SK-N-SH (cell line): ENCODE results near the gene ANKRD13B. TPM values are rescaled to one million over a fixed set of nuclear protein-coding genes. Genes with fewer than 3 reads are reported as not detected.

Experiments
- CTCF ChIA-PET: fragments of 300-600, 350-600 bp; formaldehyde crosslinking; extraction: SDS; loops from one replicate; lab custom pipeline; 2021; lab: Yijun Ruan, JAX
- POLR2A ChIA-PET: fragments of 350-600 bp; sonication (Branson Sonifier 250); formaldehyde crosslinking; extraction: SDS; loops from one replicate; lab custom pipeline; 2020; ENCODE audit warnings: antibody characterized with exemption, inconsistent platforms; lab: Yijun Ruan, JAX
- DNase-seq: peaks from one replicate; pipeline ENCODE4 v3.0.0; 2012
- H2AFZ ChIP-seq: fragments of 200-600 bp; sonication (generic); 2 replicates; pipeline ENCODE4 v1.8.1; 2016; ENCODE audit warnings: antibody characterized with exemption, mild to moderate bottlenecking, low read depth
- H3F3A ChIP-seq: fragments of 200-600 bp; sonication (generic); replicated peaks from 2 replicates; pipeline ENCODE3; 2016; ENCODE audit warnings: antibody characterized with exemption, mild to moderate bottlenecking; ENCODE audit not compliant: insufficient read depth
- H3K27ac ChIP-seq, 2 experiments: fragments of 200-500 bp in 1 of 2; fragments of 200-600 bp in 1 of 2; sonication (Bioruptor generic) in 1 of 2; sonication (generic), shearing (Covaris generic) in 1 of 2; 2 replicates each; pipeline versions ENCODE4 v1.5.1 to v1.6.1; 2014 to 2016; ENCODE audit warnings: low read depth in 2 of 2, inconsistent platforms in 1 of 2, low read length in 1 of 2, mild to moderate bottlenecking in 1 of 2, mixed read lengths in 1 of 2
- H3K27me3 ChIP-seq: fragments of 200-600 bp; sonication (generic), shearing (Covaris generic); 2 replicates; pipeline ENCODE4 v1.6.1; 2016; ENCODE audit warnings: mixed run types; ENCODE audit not compliant: insufficient read depth
- H3K36me3 ChIP-seq, 2 experiments: fragments of 200-500 bp in 1 of 2; fragments of 200-600 bp in 1 of 2; sonication (Bioruptor generic) in 1 of 2; sonication (generic) in 1 of 2; replicated peaks in 1 of 2; 2 replicates each; pipeline versions ENCODE3 to v1.5.1; 2014 to 2016; ENCODE audit warnings: low read length in 1 of 2, mild to moderate bottlenecking in 1 of 2; ENCODE audit not compliant: insufficient read depth in 2 of 2, control insufficient read depth in 1 of 2
- H3K4me1 ChIP-seq, 2 experiments: fragments of 200-500 bp in 1 of 2; fragments of 200-600 bp in 1 of 2; sonication (Bioruptor generic) in 1 of 2; sonication (generic), shearing (Covaris generic) in 1 of 2; 2 replicates each; pipeline versions ENCODE4 v1.5.1 to v1.6.1; 2014 to 2016; ENCODE audit warnings: low read depth in 1 of 2, low read length in 1 of 2, mixed run types in 1 of 2; ENCODE audit not compliant: insufficient read depth in 2 of 2, control insufficient read depth in 1 of 2
- H3K4me2 ChIP-seq: fragments of 200-600 bp; sonication (generic), shearing (Covaris generic); 2 replicates; pipeline ENCODE4 v1.6.1; 2017; ENCODE audit warnings: mixed run types
- H3K4me3 ChIP-seq, 2 experiments: fragments of 200-500 bp in 1 of 2; fragments of 200-600 bp in 1 of 2; sonication (Bioruptor generic) in 1 of 2; sonication (generic), shearing (Covaris generic) in 1 of 2; 2 replicates each; pipeline versions ENCODE4 v1.5.1 to v1.8.1; 2014 to 2016; ENCODE audit warnings: low read depth in 2 of 2, inconsistent platforms in 1 of 2, low read length in 1 of 2, mild to moderate bottlenecking in 1 of 2, mixed read lengths in 1 of 2, moderate library complexity in 1 of 2
- H3K79me2 ChIP-seq: fragments of 200-600 bp; sonication (generic); 2 replicates; pipeline ENCODE4 v1.8.1; 2017; ENCODE audit warnings: mild to moderate bottlenecking; ENCODE audit not compliant: insufficient read depth
- H3K9ac ChIP-seq: fragments of 200-600 bp; sonication (generic); 2 replicates; pipeline ENCODE4 v1.6.1; 2017; ENCODE audit warnings: mixed run types
- H3K9me2 ChIP-seq: fragments of 200-600 bp; sonication (generic); 2 replicates; pipeline ENCODE4 v1.6.1; 2017; ENCODE audit warnings: mixed run types
- H3K9me3 ChIP-seq: fragments of 200-600 bp; sonication (generic); 2 replicates; pipeline ENCODE4 v1.6.1; 2017; ENCODE audit warnings: mixed run types, mild to moderate bottlenecking, moderate library complexity
- H4K20me1 ChIP-seq: fragments of 200-600 bp; sonication (generic); 2 replicates; pipeline ENCODE4 v1.6.1; 2017; ENCODE audit warnings: mild to moderate bottlenecking, mixed run types; ENCODE audit not compliant: insufficient read depth
- FOSL2 ChIP-seq: IDR thresholded peaks from 2 replicates; pipeline ENCODE4 v1.4.0; 2012; ENCODE audit warnings: low read depth, mild to moderate bottlenecking, moderate library complexity, borderline replicate concordance
- FOXJ3 ChIP-seq: sonication (generic); formaldehyde crosslinking; IDR thresholded peaks from 2 replicates; pipeline ENCODE4 v1.5.1; 2020; ENCODE audit warnings: mild to moderate bottlenecking, missing genetic modification reagents
- FOXM1 ChIP-seq: IDR thresholded peaks from 2 replicates; pipeline ENCODE4 v1.4.0; 2012; ENCODE audit warnings: low read depth, mild to moderate bottlenecking
- GABPA ChIP-seq: IDR thresholded peaks from 2 replicates; pipeline ENCODE4 v1.4.0; 2012; ENCODE audit warnings: low read depth, mild to moderate bottlenecking
- GATA2 ChIP-seq: sonication (generic); formaldehyde crosslinking; IDR thresholded peaks from 2 replicates; pipeline ENCODE4 v1.5.0; 2020; ENCODE audit warnings: mild to moderate bottlenecking, missing genetic modification reagents
- JUND ChIP-seq: IDR thresholded peaks from 2 replicates; pipeline ENCODE4 v1.4.0; 2012
- MAX ChIP-seq: IDR thresholded peaks from 2 replicates; pipeline ENCODE4 v1.4.0; 2012; ENCODE audit warnings: low read depth
- MXI1 ChIP-seq: IDR thresholded peaks from 2 replicates; pipeline ENCODE4 v1.6.1; 2012; ENCODE audit warnings: mild to moderate bottlenecking, low read depth, low read length, improper control_type of control experiment
- NFIC ChIP-seq: IDR thresholded peaks from 2 replicates; pipeline ENCODE4 v1.4.0; 2012; ENCODE audit warnings: borderline replicate concordance
- POLR2AphosphoS5 ChIP-seq: IDR thresholded peaks from 2 replicates; pipeline ENCODE4 v1.6.1; 2012; ENCODE audit warnings: low read depth, low read length
- RXRA ChIP-seq: IDR thresholded peaks from 2 replicates; pipeline ENCODE4 v1.4.0; 2012; ENCODE audit warnings: low read depth, mild to moderate bottlenecking, borderline replicate concordance
- SMC3 ChIP-seq: IDR thresholded peaks from 2 replicates; pipeline ENCODE4 v1.6.1; 2012; ENCODE audit warnings: low read depth, low read length, improper control_type of control experiment
- TAF1 ChIP-seq: IDR thresholded peaks from 2 replicates; pipeline ENCODE4 v1.6.1; 2012; ENCODE audit warnings: low read depth, mild to moderate bottlenecking, low read length, moderate library complexity, borderline replicate concordance
- TCF12 ChIP-seq: IDR thresholded peaks from 2 replicates; pipeline ENCODE4 v1.4.0; 2012
- YY1 ChIP-seq: IDR thresholded peaks from 2 replicates; pipeline ENCODE4 v1.4.0; 2012; ENCODE audit warnings: low read depth, mild to moderate bottlenecking
- WGBS: methylation state at CpG from one replicate; pipeline ENCODE4 v1.1.6; 2017; ENCODE audit warnings: low lambda C conversion rate; 5-methylcytosine and 5-hydroxymethylcytosine counted together
- polyA plus RNA-seq, 3 experiments: library from polyadenylated mRNA; depleted of rRNA; stranded (reverse); fragments of >200 nt; gene quantifications; 2 replicates each; pipeline ENCODE4 v1.2.3, GENCODE V29; 2012
- TF ChIP-seq, protein P1 (sequence below): IDR thresholded peaks from 2 replicates; pipeline ENCODE4 v1.4.0; 2012; ENCODE audit warnings: low read depth, borderline replicate concordance
- TF ChIP-seq, protein P2 (sequence below): IDR thresholded peaks from 2 replicates; pipeline ENCODE4 v1.6.1; 2012; ENCODE audit warnings: mild to moderate bottlenecking, low read depth, low read length, moderate library complexity
- TF ChIP-seq, protein P3 (sequence below): fragments of 150-350 bp; IDR thresholded peaks from 2 replicates; pipeline ENCODE4 v1.6.1; 2016; ENCODE audit warnings: mild to moderate bottlenecking, low read depth, low read length
- TF ChIP-seq, protein P4 (sequence below): fragments of 200-600 bp; sonication (generic); IDR thresholded peaks from 2 replicates; pipeline ENCODE4 v1.6.1; 2017; ENCODE audit warnings: antibody characterized with exemption, mild to moderate bottlenecking, moderate library complexity

ANKRD13B gene
- polyA plus RNA-seq, 1 of the 3 experiments (the other 2 are of a cell fraction) = 16.1 TPM

- CTCF ChIA-PET = interaction anchor here (0.8 to 11.6 kb wide), 29 partner anchors 10 to 520 kb away, joined by 3 to 166 read pairs (median 5); partner anchors contain the start of genes ANKRD13B, CORO6, GIT1 and SSH2
These were observed 19.4 kb upstream of the ANKRD13B start for GRCh38 chr17:29573558-29573869.

More at GRCh38 chr17:29573558-29573869, 19.4 kb upstream of the ANKRD13B start:
- TF ChIP-seq GATA2 (CRISPR knock-in tag) (no peak), POLR2AphosphoS5 (no peak), FOXM1 (no peak), NFIC (no peak), SMC3 (no peak), MXI1 (no peak), FOXJ3 (no peak), JUND (no peak), RXRA (no peak), TCF12 (no peak), FOSL2 (no peak), GABPA (no peak), MAX (no peak), TAF1 (no peak), YY1 (no peak)
- TF ChIP-seq, protein P1, sequence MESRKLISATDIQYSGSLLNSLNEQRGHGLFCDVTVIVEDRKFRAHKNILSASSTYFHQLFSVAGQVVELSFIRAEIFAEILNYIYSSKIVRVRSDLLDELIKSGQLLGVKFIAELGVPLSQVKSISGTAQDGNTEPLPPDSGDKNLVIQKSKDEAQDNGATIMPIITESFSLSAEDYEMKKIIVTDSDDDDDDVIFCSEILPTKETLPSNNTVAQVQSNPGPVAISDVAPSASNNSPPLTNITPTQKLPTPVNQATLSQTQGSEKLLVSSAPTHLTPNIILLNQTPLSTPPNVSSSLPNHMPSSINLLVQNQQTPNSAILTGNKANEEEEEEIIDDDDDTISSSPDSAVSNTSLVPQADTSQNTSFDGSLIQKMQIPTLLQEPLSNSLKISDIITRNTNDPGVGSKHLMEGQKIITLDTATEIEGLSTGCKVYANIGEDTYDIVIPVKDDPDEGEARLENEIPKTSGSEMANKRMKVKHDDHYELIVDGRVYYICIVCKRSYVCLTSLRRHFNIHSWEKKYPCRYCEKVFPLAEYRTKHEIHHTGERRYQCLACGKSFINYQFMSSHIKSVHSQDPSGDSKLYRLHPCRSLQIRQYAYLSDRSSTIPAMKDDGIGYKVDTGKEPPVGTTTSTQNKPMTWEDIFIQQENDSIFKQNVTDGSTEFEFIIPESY = no peak
- TF ChIP-seq, protein P2, sequence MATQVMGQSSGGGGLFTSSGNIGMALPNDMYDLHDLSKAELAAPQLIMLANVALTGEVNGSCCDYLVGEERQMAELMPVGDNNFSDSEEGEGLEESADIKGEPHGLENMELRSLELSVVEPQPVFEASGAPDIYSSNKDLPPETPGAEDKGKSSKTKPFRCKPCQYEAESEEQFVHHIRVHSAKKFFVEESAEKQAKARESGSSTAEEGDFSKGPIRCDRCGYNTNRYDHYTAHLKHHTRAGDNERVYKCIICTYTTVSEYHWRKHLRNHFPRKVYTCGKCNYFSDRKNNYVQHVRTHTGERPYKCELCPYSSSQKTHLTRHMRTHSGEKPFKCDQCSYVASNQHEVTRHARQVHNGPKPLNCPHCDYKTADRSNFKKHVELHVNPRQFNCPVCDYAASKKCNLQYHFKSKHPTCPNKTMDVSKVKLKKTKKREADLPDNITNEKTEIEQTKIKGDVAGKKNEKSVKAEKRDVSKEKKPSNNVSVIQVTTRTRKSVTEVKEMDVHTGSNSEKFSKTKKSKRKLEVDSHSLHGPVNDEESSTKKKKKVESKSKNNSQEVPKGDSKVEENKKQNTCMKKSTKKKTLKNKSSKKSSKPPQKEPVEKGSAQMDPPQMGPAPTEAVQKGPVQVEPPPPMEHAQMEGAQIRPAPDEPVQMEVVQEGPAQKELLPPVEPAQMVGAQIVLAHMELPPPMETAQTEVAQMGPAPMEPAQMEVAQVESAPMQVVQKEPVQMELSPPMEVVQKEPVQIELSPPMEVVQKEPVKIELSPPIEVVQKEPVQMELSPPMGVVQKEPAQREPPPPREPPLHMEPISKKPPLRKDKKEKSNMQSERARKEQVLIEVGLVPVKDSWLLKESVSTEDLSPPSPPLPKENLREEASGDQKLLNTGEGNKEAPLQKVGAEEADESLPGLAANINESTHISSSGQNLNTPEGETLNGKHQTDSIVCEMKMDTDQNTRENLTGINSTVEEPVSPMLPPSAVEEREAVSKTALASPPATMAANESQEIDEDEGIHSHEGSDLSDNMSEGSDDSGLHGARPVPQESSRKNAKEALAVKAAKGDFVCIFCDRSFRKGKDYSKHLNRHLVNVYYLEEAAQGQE = no peak
- TF ChIP-seq, protein P3, sequence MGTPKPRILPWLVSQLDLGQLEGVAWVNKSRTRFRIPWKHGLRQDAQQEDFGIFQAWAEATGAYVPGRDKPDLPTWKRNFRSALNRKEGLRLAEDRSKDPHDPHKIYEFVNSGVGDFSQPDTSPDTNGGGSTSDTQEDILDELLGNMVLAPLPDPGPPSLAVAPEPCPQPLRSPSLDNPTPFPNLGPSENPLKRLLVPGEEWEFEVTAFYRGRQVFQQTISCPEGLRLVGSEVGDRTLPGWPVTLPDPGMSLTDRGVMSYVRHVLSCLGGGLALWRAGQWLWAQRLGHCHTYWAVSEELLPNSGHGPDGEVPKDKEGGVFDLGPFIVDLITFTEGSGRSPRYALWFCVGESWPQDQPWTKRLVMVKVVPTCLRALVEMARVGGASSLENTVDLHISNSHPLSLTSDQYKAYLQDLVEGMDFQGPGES = no peak
- TF ChIP-seq, protein P4, sequence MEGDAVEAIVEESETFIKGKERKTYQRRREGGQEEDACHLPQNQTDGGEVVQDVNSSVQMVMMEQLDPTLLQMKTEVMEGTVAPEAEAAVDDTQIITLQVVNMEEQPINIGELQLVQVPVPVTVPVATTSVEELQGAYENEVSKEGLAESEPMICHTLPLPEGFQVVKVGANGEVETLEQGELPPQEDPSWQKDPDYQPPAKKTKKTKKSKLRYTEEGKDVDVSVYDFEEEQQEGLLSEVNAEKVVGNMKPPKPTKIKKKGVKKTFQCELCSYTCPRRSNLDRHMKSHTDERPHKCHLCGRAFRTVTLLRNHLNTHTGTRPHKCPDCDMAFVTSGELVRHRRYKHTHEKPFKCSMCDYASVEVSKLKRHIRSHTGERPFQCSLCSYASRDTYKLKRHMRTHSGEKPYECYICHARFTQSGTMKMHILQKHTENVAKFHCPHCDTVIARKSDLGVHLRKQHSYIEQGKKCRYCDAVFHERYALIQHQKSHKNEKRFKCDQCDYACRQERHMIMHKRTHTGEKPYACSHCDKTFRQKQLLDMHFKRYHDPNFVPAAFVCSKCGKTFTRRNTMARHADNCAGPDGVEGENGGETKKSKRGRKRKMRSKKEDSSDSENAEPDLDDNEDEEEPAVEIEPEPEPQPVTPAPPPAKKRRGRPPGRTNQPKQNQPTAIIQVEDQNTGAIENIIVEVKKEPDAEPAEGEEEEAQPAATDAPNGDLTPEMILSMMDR = no peak
- POLR2A ChIA-PET = interaction anchor here (1.3 kb wide), 1 partner anchor 15 kb away, joined by 3 read pairs; no protein-coding TSS in a partner anchor
- Histone ChIP-seq H3K79me2 (peaks cover 6% of the 10 kb centered on the region; the same call in 1 of the 2 replicates), H3K9me2 (no peaks in the 10 kb centered on the region), H3K27me3 (no peaks in the 10 kb centered on the region), H3K9ac (no peak overlapping the region), H3K4me3 (no peak overlapping the region), H3K4me1 (peaks cover 8 to 21% of the 10 kb centered on the region in 2 experiments; a peak in 1 of 4 replicates), H4K20me1 (0 out of 2 replicates have a peak, but pooled peaks cover 4% of the 10 kb centered on the region), H3K4me2 (no peak overlapping the region), H3K27ac (no peak overlapping the region; a peak in 1 of 4 replicates), H3K9me3 (no peaks in the 10 kb centered on the region), H3K36me3 (peaks cover 4 to 55% of the 10 kb centered on the region in 2 experiments), H2AFZ (no peak overlapping the region), H3F3A (no peaks in the 10 kb centered on the region)
- no peak for DNase-seq
- WGBS = 94% methylated on average over 6 of the region's 6 CpGs
